ENCODE results near the gene SPON2. TPM values are rescaled to one million over a fixed set of nuclear protein-coding genes. Genes with fewer than 3 reads are reported as not detected.

Gene SPON2
- polyA plus RNA-seq, 1 donor (not counting 4 experiments of a cell fraction or from before 2014, with no cell fraction given), result 3.3 TPM

DNA sequence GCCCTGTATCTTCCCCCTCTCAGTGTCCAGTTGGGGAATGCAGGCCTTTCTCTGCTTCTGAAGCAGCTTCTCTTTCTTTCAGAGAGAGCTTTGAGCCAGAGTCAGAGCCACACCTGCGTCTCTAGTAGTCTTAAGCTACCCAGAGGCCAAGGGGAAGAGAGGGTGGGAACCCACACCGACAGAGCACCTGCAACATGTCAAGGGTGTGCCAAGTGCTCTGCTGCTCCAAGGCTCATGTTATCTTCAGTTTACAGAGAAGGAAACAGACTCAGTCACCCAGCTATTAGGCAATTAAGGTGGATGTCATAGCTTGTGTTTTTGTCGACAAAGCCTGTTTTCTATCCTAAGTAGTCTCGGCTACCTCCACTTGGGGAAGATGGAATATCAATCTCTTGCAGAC is 36.3 kb downstream of the SPON2 start:
- H3K27ac ChIP-seq (ENCODE audit: control insufficient read depth, insufficient read depth, low read length), result no peak overlapping the region
- H2AFZ ChIP-seq (ENCODE audit: control insufficient read depth, low read length), result no peak overlapping the region
- H3K4me1 ChIP-seq (ENCODE audit: control insufficient read depth, extremely low read depth, insufficient read depth, low read length), result no peaks in the 10 kb centered on the region
- H3K9ac ChIP-seq (ENCODE audit: control insufficient read depth, extremely low read depth, insufficient read depth, low read length), result no peak overlapping the region
- no peak overlapping the region for H3K4me2 ChIP-seq (ENCODE audit: control insufficient read depth, extremely low read depth, insufficient read depth, low read depth, low read length)
- TF ChIP-seq, protein P1, sequence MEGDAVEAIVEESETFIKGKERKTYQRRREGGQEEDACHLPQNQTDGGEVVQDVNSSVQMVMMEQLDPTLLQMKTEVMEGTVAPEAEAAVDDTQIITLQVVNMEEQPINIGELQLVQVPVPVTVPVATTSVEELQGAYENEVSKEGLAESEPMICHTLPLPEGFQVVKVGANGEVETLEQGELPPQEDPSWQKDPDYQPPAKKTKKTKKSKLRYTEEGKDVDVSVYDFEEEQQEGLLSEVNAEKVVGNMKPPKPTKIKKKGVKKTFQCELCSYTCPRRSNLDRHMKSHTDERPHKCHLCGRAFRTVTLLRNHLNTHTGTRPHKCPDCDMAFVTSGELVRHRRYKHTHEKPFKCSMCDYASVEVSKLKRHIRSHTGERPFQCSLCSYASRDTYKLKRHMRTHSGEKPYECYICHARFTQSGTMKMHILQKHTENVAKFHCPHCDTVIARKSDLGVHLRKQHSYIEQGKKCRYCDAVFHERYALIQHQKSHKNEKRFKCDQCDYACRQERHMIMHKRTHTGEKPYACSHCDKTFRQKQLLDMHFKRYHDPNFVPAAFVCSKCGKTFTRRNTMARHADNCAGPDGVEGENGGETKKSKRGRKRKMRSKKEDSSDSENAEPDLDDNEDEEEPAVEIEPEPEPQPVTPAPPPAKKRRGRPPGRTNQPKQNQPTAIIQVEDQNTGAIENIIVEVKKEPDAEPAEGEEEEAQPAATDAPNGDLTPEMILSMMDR (optimal IDR thresholded peaks at IDR 0.05 in 1 of 3, IDR thresholded peaks at IDR 0.05 in 1 of 3, conservative IDR thresholded peaks at IDR 0.05 in 1 of 3; ENCODE audit: extremely low read depth in 1 of 3, insufficient read depth in 2 of 3, low read length in 3 of 3), result no peak
- H3K36me3 ChIP-seq (ENCODE audit: control insufficient read depth in 2 of 2, extremely low read depth in 1 of 2, insufficient read depth in 2 of 2, low read length in 2 of 2), result no peaks in the 10 kb centered on the region
- H3K27me3 ChIP-seq (ENCODE audit: control insufficient read depth, extremely low read depth, insufficient read depth, low read length), result peaks cover 11% of the 10 kb centered on the region
- H3K4me3 ChIP-seq (ENCODE audit: control insufficient read depth in 2 of 3, extremely low read depth in 1 of 3, insufficient read depth in 2 of 3, low read depth in 1 of 3, low read length in 3 of 3), result no peak overlapping the region
- no peak for DNase-seq (ENCODE audit: low read depth, low spot score)
- FAIRE-seq, result no peak
- no peaks in the 10 kb centered on the region for H3K9me1 ChIP-seq (ENCODE audit: control insufficient read depth, extremely low read depth, insufficient read depth, low read length)
- no peaks in the 10 kb centered on the region for H3K79me2 ChIP-seq (ENCODE audit: control insufficient read depth, insufficient read depth, low read length)
- no peaks in the 10 kb centered on the region for H4K20me1 ChIP-seq (ENCODE audit: control insufficient read depth, extremely low read depth, insufficient read depth, low read length)
- dilution Hi-C loops (cut with MboI; ENCODE audit: extremely low pct_ligation_motif_present, low sequenced_read_pairs), result no loop called here
- no peaks in the 10 kb centered on the region for H3K9me3 ChIP-seq (ENCODE audit: control insufficient read depth, low read depth, low read length)

DNA sequence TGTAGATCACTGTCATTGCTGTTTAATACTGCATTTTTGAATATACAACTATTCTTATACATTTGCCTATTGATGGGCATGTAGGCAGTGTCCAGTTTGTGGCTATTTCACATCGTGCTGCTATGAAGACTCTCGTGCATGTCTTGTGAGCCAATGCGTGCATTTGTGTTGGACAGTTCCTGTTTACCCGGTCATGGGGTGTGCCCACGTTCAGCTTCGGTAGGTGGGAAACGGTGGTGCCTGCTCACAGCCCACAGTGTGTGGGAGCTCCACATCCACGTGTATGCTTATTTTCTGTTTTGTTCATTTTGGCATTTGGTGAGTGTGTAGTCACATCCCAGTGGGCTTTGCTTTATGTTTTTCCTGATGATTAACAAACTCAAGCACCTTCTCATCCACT is 39.4 kb downstream of the SPON2 start:
- dilution Hi-C loops (cut with MboI; ENCODE audit: extremely low pct_ligation_motif_present, low sequenced_read_pairs), result no loop called here
- no peak for DNase-seq (ENCODE audit: low read depth, low spot score)

More for the DNA sequence above, 39.4 kb downstream of the SPON2 start:
- Histone ChIP-seq H4K20me1 (ENCODE audit: control insufficient read depth, extremely low read depth, insufficient read depth, low read length) (no peaks in the 10 kb centered on the region), H3K27ac (ENCODE audit: control insufficient read depth, insufficient read depth, low read length) (no peak overlapping the region), H3K4me2 (ENCODE audit: control insufficient read depth, extremely low read depth, insufficient read depth, low read depth, low read length) (no peak overlapping the region), H3K4me1 (ENCODE audit: control insufficient read depth, extremely low read depth, insufficient read depth, low read length) (no peaks in the 10 kb centered on the region), H3K27me3 (ENCODE audit: control insufficient read depth, extremely low read depth, insufficient read depth, low read length) (peaks cover 4% of the 10 kb centered on the region), H3K9me1 (ENCODE audit: control insufficient read depth, extremely low read depth, insufficient read depth, low read length) (no peaks in the 10 kb centered on the region), H3K79me2 (ENCODE audit: control insufficient read depth, insufficient read depth, low read length) (no peaks in the 10 kb centered on the region), H3K4me3 (ENCODE audit: control insufficient read depth in 2 of 3, extremely low read depth in 1 of 3, insufficient read depth in 2 of 3, low read depth in 1 of 3, low read length in 3 of 3) (no peak overlapping the region), H3K36me3 (ENCODE audit: control insufficient read depth in 2 of 2, extremely low read depth in 1 of 2, insufficient read depth in 2 of 2, low read length in 2 of 2) (no peaks in the 10 kb centered on the region), H3K9ac (ENCODE audit: control insufficient read depth, extremely low read depth, insufficient read depth, low read length) (no peak overlapping the region), H2AFZ (ENCODE audit: control insufficient read depth, low read length) (no peak overlapping the region), H3K9me3 (ENCODE audit: control insufficient read depth, low read depth, low read length) (no peaks in the 10 kb centered on the region)
- TF ChIP-seq, protein P1 (optimal IDR thresholded peaks at IDR 0.05 in 1 of 3, IDR thresholded peaks at IDR 0.05 in 1 of 3, conservative IDR thresholded peaks at IDR 0.05 in 1 of 3; ENCODE audit: extremely low read depth in 1 of 3, insufficient read depth in 2 of 3, low read length in 3 of 3), result no peak
- TF ChIP-seq EZH2 (IDR thresholded peaks at IDR 0.05; ENCODE audit: low read length), result no peak
- FAIRE-seq, result no peak

Measured in keratinocyte (primary cell).